Tibial nerve (tissue), 4 donors: ENCODE results near the gene SPSB4. TPM values are rescaled to one million over a fixed set of nuclear protein-coding genes. Genes with fewer than 3 reads are reported as not detected.

Experiments used
- DNase-seq, 2 donors: peaks; one replicate each; pipeline ENCODE4 v3.0.0-alpha.2; 2019; ENCODE audit warnings: low spot score in 2 of 2
- H3K27ac ChIP-seq, 4 donors: fragments of 200-600 bp; sonication (generic) in 3 of 4; one replicate each; pipeline ENCODE4 v1.5.1; 2017 to 2019; ENCODE audit warnings: mild to moderate bottlenecking in 1 of 4
- H3K27me3 ChIP-seq, 2 donors: fragments of 200-600 bp; sonication (generic) in 1 of 2; one replicate each; pipeline versions ENCODE4 v1.5.1 to v1.6.0; 2017 to 2019
- H3K36me3 ChIP-seq, 3 donors: fragments of 200-600 bp; sonication (generic); one replicate each; pipeline ENCODE4 v1.5.1; 2018 to 2019
- H3K4me1 ChIP-seq, 4 donors: fragments of 200-600 bp; sonication (generic) in 3 of 4; one replicate each; pipeline ENCODE4 v1.5.1; 2017 to 2019
- H3K4me3 ChIP-seq, 4 donors: fragments of 200-600 bp; sonication (generic) in 3 of 4; one replicate each; pipeline ENCODE4 v1.5.1; 2017 to 2019; ENCODE audit warnings: mild to moderate bottlenecking in 1 of 4, moderate library complexity in 1 of 4
- H3K9me3 ChIP-seq, 4 donors: fragments of 200-600 bp; sonication (generic) in 3 of 4; one replicate each; pipeline ENCODE4 v1.5.1; 2017 to 2019
- EP300 ChIP-seq, 2 donors: sonication (generic); formaldehyde crosslinking; IDR thresholded peaks; one replicate each; pipeline ENCODE4 v1.6.1; 2017; ENCODE audit warnings: antibody characterized with exemption in 2 of 2, mild to moderate bottlenecking in 1 of 2
- POLR2A ChIP-seq, 2 donors: fragments of 450-650 bp; IDR thresholded peaks; one replicate each; pipeline ENCODE4 v1.6.1; 2017; ENCODE audit warnings: antibody characterized with exemption in 2 of 2, mild to moderate bottlenecking in 2 of 2, moderate library complexity in 2 of 2
- WGBS, 2 donors: methylation state at CpG; one replicate each; pipeline ENCODE4 v1.1.5; 2018; 5-methylcytosine and 5-hydroxymethylcytosine counted together
- total RNA-seq, 4 donors: library from RNA; depleted of rRNA; stranded (reverse); fragments of >200 nt; gene quantifications; one replicate each; pipeline ENCODE4 v1.1.0, GENCODE V29; 2016
- TF ChIP-seq, protein P1 (sequence below), 5 experiments: fragments of 200-600 bp in 3 of 5; fragments of 450-650 bp in 2 of 5; sonication (generic) in 3 of 5; IDR thresholded peaks; one replicate each; pipeline ENCODE4 v1.5.1; 2016 to 2019; ENCODE audit warnings: antibody characterized with exemption in 5 of 5, mild to moderate bottlenecking in 3 of 5, moderate library complexity in 2 of 5

Gene SPSB4
- total RNA-seq, 4 donors from 2014 or later = 0.63 to 2.0 TPM; not detected in 2

- Histone ChIP-seq H3K27ac (no peak overlapping the region), H3K36me3 (no peaks in the 10 kb centered on the region), H3K4me3 (no peak overlapping the region), H3K27me3 (peaks cover 0 to 38% of the 10 kb centered on the region in 2 donors), H3K4me1 (peaks cover 0 to 28% (median 9%) of the 10 kb centered on the region in 4 donors), H3K9me3 (no peaks in the 10 kb centered on the region)
- TF ChIP-seq POLR2A (IDR thresholded peaks at IDR 0.05) (no peak), EP300 (IDR thresholded peaks at IDR 0.05) (no peak)
- TF ChIP-seq, protein P1, sequence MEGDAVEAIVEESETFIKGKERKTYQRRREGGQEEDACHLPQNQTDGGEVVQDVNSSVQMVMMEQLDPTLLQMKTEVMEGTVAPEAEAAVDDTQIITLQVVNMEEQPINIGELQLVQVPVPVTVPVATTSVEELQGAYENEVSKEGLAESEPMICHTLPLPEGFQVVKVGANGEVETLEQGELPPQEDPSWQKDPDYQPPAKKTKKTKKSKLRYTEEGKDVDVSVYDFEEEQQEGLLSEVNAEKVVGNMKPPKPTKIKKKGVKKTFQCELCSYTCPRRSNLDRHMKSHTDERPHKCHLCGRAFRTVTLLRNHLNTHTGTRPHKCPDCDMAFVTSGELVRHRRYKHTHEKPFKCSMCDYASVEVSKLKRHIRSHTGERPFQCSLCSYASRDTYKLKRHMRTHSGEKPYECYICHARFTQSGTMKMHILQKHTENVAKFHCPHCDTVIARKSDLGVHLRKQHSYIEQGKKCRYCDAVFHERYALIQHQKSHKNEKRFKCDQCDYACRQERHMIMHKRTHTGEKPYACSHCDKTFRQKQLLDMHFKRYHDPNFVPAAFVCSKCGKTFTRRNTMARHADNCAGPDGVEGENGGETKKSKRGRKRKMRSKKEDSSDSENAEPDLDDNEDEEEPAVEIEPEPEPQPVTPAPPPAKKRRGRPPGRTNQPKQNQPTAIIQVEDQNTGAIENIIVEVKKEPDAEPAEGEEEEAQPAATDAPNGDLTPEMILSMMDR (IDR thresholded peaks at IDR 0.05) = no peak
- no peak for DNase-seq
- WGBS, 2 donors = 87 to 94% methylated on average over 5 of the region's 5 CpGs
These were observed 4.0 kb downstream of the SPSB4 start for GRCh38 chr3:141055136-141055535.

GRCh38 chr3:141055536-141056445 lies 4.6 kb downstream of the SPSB4 start:
- WGBS, 2 donors = 88 to 91% methylated on average over 11 of the region's 11 CpGs
- H3K4me1 ChIP-seq = peaks cover 0 to 23% (median 8%) of the 10 kb centered on the region in 4 donors
- no peak for DNase-seq

GRCh38 chr3:141056751-141057171 lies 5.6 kb downstream of the SPSB4 start:
- TF ChIP-seq POLR2A (IDR thresholded peaks at IDR 0.05) (no peak), EP300 (IDR thresholded peaks at IDR 0.05) (no peak)
- TF ChIP-seq, protein P1 (IDR thresholded peaks at IDR 0.05) = no peak
- DNase-seq = no peak
- Histone ChIP-seq H3K27me3 (peaks cover 0 to 26% of the 10 kb centered on the region in 2 donors), H3K9me3 (no peaks in the 10 kb centered on the region), H3K27ac (no peak overlapping the region), H3K36me3 (no peaks in the 10 kb centered on the region), H3K4me1 (peaks cover 0 to 13% (median 3%) of the 10 kb centered on the region in 4 donors), H3K4me3 (no peak overlapping the region)
- 77 to 82% methylated on average over 6 to 7 of the region's 7 CpGs for WGBS, 2 donors

More at GRCh38 chr3:141055536-141056445, 4.6 kb downstream of the SPSB4 start:
- no peaks in the 10 kb centered on the region for H3K36me3 ChIP-seq
- no peak overlapping the region for H3K27ac ChIP-seq
- H3K9me3 ChIP-seq = no peaks in the 10 kb centered on the region
- no peak for TF ChIP-seq EP300 (IDR thresholded peaks at IDR 0.05)
- TF ChIP-seq POLR2A (IDR thresholded peaks at IDR 0.05) = no peak
- TF ChIP-seq, protein P1 (IDR thresholded peaks at IDR 0.05) = no peak
- H3K4me3 ChIP-seq = no peak overlapping the region
- H3K27me3 ChIP-seq = peaks cover 0 to 33% of the 10 kb centered on the region in 2 donors

GRCh38 chr3:141057436-141057835 lies 6.3 kb downstream of the SPSB4 start:
- DNase-seq = no peak

More at GRCh38 chr3:141057436-141057835, 6.3 kb downstream of the SPSB4 start:
- peaks cover 0 to 6% (median 0%) of the 10 kb centered on the region in 4 donors for H3K4me1 ChIP-seq
- peaks cover 0 to 20% of the 10 kb centered on the region in 2 donors for H3K27me3 ChIP-seq
- TF ChIP-seq EP300 (IDR thresholded peaks at IDR 0.05) = no peak
- no peak for TF ChIP-seq POLR2A (IDR thresholded peaks at IDR 0.05)
- TF ChIP-seq, protein P1 (IDR thresholded peaks at IDR 0.05) = no peak
- no peaks in the 10 kb centered on the region for H3K9me3 ChIP-seq
- H3K27ac ChIP-seq = no peak overlapping the region
- 81 to 83% methylated on average over 7 of the region's 7 CpGs for WGBS, 2 donors
- no peaks in the 10 kb centered on the region for H3K36me3 ChIP-seq
- no peak overlapping the region for H3K4me3 ChIP-seq
